A549 (cell line): ENCODE data around the gene TP73. TPM values are rescaled to one million over a fixed set of nuclear protein-coding genes. Genes with fewer than 3 reads are reported as not detected.

ENCODE experiments used
- ATAC-seq, 2 experiments: fragments of 200-7000 bp in 1 of 2; fragments of >200 bp in 1 of 2; cut with Nextera tagmentation in 1 of 2; cut with Tn5 transposase in 1 of 2; 3 replicates each; pipeline versions ENCODE4 v1.8.0 to v1.9.1; 2018 to 2020; ENCODE audit warnings: mild to moderate bottlenecking in 1 of 2, moderate library complexity in 1 of 2
- CTCF ChIA-PET: fragments of 300-600 bp; sonication (Branson Sonifier 250); formaldehyde crosslinking; extraction: SDS; loops from one replicate; lab custom pipeline; 2021; ENCODE audit warnings: antibody characterized with exemption, inconsistent platforms; lab: Yijun Ruan, JAX
- POLR2A ChIA-PET: fragments of 350-600 bp; formaldehyde crosslinking; extraction: SDS; loops from one replicate; lab custom pipeline; 2021; ENCODE audit warnings: antibody characterized with exemption, inconsistent platforms; lab: Yijun Ruan, JAX
- DNase-seq, 2 experiments: peaks; one replicate each; pipeline versions ENCODE4 v3.0.0 to v3.0.0-alpha.2; 2011 to 2016; ENCODE audit warnings: low read depth in 1 of 2, low spot score in 1 of 2
- FAIRE-seq: peaks from 2 replicates; lab custom pipeline; 2011; peaks lifted over from hg19 to GRCh38; lab: Jason Lieb, UNC
- H3K27ac ChIP-seq, 2 experiments: fragments of >200 bp; sonication (Bioruptor Twin); formaldehyde crosslinking; 3 replicates each; pipeline ENCODE4 v1.5.1; 2016 to 2017
- H3K4me1 ChIP-seq: fragments of >200 bp; sonication (Bioruptor Twin); formaldehyde crosslinking; 3 replicates; pipeline ENCODE4 v1.6.1; 2016
- H3K4me2 ChIP-seq: fragments of >200 bp; sonication (Bioruptor Twin); formaldehyde crosslinking; 3 replicates; pipeline ENCODE4 v1.6.1; 2016
- H3K4me3 ChIP-seq: fragments of >200 bp; sonication (Bioruptor Twin); formaldehyde crosslinking; 3 replicates; pipeline ENCODE4 v1.5.1; 2016
- H3K9me3 ChIP-seq: fragments of >200 bp; sonication (Bioruptor Twin); formaldehyde crosslinking; 3 replicates; pipeline ENCODE4 v1.6.1; 2016
- CHD2 ChIP-seq: fragments of 150-350 bp; IDR thresholded peaks from 2 replicates; pipeline ENCODE4 v1.6.1; 2014; ENCODE audit warnings: low read length; ENCODE audit not compliant: partially characterized antibody
- CHD4 ChIP-seq: fragments of 200-600 bp; sonication (generic); IDR thresholded peaks from 2 replicates; pipeline ENCODE4 v1.6.1; 2016; ENCODE audit warnings: antibody characterized with exemption, mild to moderate bottlenecking, borderline replicate concordance
- EHMT2 ChIP-seq: fragments of 200-600 bp; sonication (generic); IDR thresholded peaks from 2 replicates; pipeline ENCODE4 v1.6.1; 2016; ENCODE audit warnings: antibody characterized with exemption, low read depth, mild to moderate bottlenecking, moderate library complexity
- EP300 ChIP-seq, 2 experiments: fragments of >200 bp; sonication (Bioruptor Twin); formaldehyde crosslinking; IDR thresholded peaks; 2 replicates in 1 of 2; 3 replicates in 1 of 2; pipeline ENCODE4 v1.6.1; 2016 to 2017
- ESRRA ChIP-seq: fragments of 150-350 bp; IDR thresholded peaks from 2 replicates; pipeline ENCODE4 v1.6.1; 2014; ENCODE audit warnings: mild to moderate bottlenecking, low read length, borderline replicate concordance
- FOXS1 ChIP-seq: fragments of 250-450 bp; sonication (Bioruptor Pico); IDR thresholded peaks from 2 replicates; pipeline ENCODE4 v1.5.0; 2020; ENCODE audit warnings: mild to moderate bottlenecking, moderate library complexity
- HOXA7 ChIP-seq: fragments of 250-450 bp; sonication (Bioruptor Pico); IDR thresholded peaks from 2 replicates; pipeline ENCODE4 v1.5.0; 2020; ENCODE audit warnings: mild to moderate bottlenecking, moderate library complexity
- JUN ChIP-seq, 2 experiments: fragments of >200 bp; sonication (Bioruptor Twin); formaldehyde crosslinking; IDR thresholded peaks; 2 replicates in 1 of 2; 3 replicates in 1 of 2; pipeline ENCODE4 v1.6.1; 2016 to 2017
- JUNB ChIP-seq: fragments of >200 bp; sonication (Bioruptor Twin); formaldehyde crosslinking; IDR thresholded peaks from 2 replicates; pipeline ENCODE4 v1.6.1; 2016
- NR3C1 ChIP-seq: fragments of >200 bp; sonication (Bioruptor Twin); formaldehyde crosslinking; IDR thresholded peaks from 3 replicates; pipeline ENCODE4 v1.6.1; 2017
- PHF8 ChIP-seq: fragments of 200-600 bp; sonication (generic); IDR thresholded peaks from 2 replicates; pipeline ENCODE4 v1.6.1; 2016; ENCODE audit warnings: low read depth, mild to moderate bottlenecking, antibody characterized with exemption, moderate library complexity, borderline replicate concordance
- POLR2A ChIP-seq: IDR thresholded peaks from 2 replicates; pipeline ENCODE4 v1.6.1; 2012; ENCODE audit warnings: mild to moderate bottlenecking, low read length
- POLR2AphosphoS2 ChIP-seq: conservative IDR thresholded peaks from 2 replicates; pipeline ENCODE4 v1.6.1; 2012; ENCODE audit warnings: low read length, improper control_type of control experiment, inconsistent platforms
- TP53 ChIP-seq: fragments of 250-450 bp; sonication (Bioruptor Pico); IDR thresholded peaks from 2 replicates; pipeline ENCODE4 v1.5.0; 2021; ENCODE audit warnings: mild to moderate bottlenecking, moderate library complexity
- ZSCAN20 ChIP-seq: fragments of 250-450 bp; sonication (Bioruptor Pico); IDR thresholded peaks from 2 replicates; pipeline ENCODE4 v1.8.0; 2022; ENCODE audit warnings: mild to moderate bottlenecking, moderate library complexity
- WGBS: methylation state at CpG from one replicate; pipeline ENCODE4 v1.1.6; 2017; ENCODE audit errors: missing lambda C conversion rate; 5-methylcytosine and 5-hydroxymethylcytosine counted together
- polyA plus RNA-seq, 4 experiments: library from polyadenylated mRNA; depleted of rRNA in 3 of 4; stranded (reverse); fragments of >200 nt; fragmentation: RNase III in 1 of 4; extraction: RNeasy Plus Mini Kit Qiagen cat#74134 plus additional on column Dnase treatment in 1 of 4; gene quantifications; 2 replicates in 3 of 4; 3 replicates in 1 of 4; pipeline ENCODE4 v1.2.3, GENCODE V29; 2011 to 2017
- TF ChIP-seq, protein P1 (sequence below): IDR thresholded peaks from 2 replicates; pipeline ENCODE4 v1.6.1; 2012
- TF ChIP-seq, protein P2 (sequence below): IDR thresholded peaks from 2 replicates; pipeline ENCODE4 v1.6.1; 2012; ENCODE audit warnings: low read depth, borderline replicate concordance
- TF ChIP-seq, protein P3 (sequence below): IDR thresholded peaks from 2 replicates; pipeline ENCODE4 v1.6.1; 2012
- TF ChIP-seq, protein P4 (sequence below): fragments of 250-450 bp; sonication (Bioruptor Pico); IDR thresholded peaks from 2 replicates; pipeline ENCODE4 v1.5.0; 2020; ENCODE audit warnings: low read depth, mild to moderate bottlenecking, moderate library complexity
- TF ChIP-seq, protein P5 (sequence below): fragments of 450-650 bp; IDR thresholded peaks from 2 replicates; pipeline ENCODE4 v1.6.1; 2014; ENCODE audit warnings: antibody characterized with exemption
- TF ChIP-seq, protein P6 (sequence below): fragments of >200 bp; sonication (Bioruptor Twin); formaldehyde crosslinking; IDR thresholded peaks from 3 replicates; pipeline ENCODE4 v1.6.1; 2016

Gene TP73
- polyA plus RNA-seq, 2 of the 4 experiments (the other 2 are of a cell fraction), result 0.01 to 0.25 TPM

DNA sequence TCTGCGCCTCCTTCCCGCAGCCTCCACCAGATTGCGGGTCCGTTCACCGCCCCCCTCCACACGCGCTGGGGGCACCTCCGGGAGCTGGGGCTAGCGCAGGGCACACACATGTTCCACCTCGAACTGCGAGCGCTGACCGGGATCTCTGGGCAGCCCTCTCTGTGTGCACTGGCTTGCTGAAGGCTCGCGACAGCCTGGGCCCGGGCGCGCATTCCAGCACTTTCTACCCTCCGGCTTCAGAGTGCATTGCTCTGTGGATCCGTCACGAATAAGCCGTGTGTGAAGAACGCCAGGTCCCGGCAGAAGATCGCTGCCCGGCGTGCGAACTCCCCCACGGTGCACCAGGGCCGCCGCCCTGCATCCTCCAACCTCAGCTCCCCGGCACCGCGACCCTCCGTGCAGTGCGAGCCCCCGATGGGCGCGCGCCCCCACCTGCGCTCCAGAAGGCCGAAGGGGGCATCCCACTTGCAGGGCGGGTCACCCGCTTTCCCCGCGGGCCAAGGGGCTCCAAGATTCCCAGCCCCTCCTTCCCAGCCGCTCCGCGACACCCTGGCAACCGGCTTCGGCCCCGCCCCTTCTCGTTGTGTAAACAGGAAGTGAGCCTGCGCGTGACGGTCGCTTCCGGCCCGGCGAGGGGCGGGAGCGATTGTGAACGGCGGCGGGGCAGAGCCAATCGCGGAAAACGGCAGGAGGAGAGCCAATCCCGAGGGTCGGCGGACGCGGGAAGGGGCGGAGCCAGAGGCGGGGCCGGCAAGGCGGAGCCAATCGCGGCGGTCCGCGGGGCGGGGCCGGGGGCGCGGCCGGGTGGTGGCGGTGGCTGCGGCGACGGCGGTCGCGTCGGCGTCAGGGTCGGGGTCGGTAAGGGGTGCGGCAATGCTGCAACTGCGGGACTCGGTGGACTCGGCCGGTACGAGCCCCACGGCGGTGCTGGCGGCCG is 27.8 kb upstream of the TP73 start, which contains the start of gene TPRG1L:
TPRG1L (plus strand) TSS at position 816 of the 937 bp plus-strand sequence; CDS start at position 874, 58 bp downstream.
- peaks cover 6% of the 10 kb centered on the region; the same call in 1 of the 3 replicates for H3K4me1 ChIP-seq
- peak; percentile 87 to 94 for ATAC-seq

DNA sequence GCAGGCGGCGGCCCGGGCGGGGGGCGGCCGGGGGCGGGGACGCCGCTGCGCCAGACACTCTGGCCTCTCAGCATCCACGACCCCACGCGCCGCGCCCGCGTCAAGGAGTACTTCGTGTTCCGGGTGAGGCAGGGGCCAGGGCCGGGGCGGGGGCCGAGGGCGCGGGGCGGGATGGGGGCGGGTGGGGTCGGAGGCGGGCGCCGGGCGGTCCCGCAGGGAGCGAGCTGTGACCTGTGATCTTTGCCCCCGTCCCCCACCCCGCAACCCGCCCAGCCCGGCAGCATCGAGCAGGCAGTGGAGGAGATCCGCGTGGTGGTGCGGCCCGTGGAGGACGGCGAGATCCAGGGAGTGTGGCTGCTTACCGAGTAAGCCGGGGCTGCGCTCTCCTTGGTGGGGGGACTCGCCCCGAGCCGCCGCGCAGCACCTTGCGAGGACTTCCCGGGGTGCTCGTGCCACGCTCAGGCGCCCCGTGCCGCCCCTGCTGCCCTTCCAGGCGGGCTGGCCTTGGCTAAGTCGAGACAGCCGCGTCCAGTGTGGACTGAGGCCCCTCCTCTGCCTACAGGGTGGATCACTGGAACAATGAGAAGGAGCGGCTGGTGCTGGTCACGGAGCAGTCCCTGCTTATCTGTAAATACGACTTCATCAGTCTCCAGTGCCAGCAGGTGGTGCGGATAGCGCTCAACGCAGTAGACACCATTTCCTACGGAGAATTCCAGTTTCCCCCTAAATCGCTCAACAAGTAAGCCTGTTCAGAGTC is 27.0 kb upstream of the TP73 start:
- DNase-seq, result peak; percentile 36 to 37
- peak overlapping the region; percentile 87 for H3K4me2 ChIP-seq
- ATAC-seq, result peak; percentile 44 to 54; a peak in 5 of 6 replicates
- H3K9me3 ChIP-seq, result no peaks in the 10 kb centered on the region
- H3K4me3 ChIP-seq, result peak overlapping the region; percentile 92
- TF ChIP-seq, protein P1, sequence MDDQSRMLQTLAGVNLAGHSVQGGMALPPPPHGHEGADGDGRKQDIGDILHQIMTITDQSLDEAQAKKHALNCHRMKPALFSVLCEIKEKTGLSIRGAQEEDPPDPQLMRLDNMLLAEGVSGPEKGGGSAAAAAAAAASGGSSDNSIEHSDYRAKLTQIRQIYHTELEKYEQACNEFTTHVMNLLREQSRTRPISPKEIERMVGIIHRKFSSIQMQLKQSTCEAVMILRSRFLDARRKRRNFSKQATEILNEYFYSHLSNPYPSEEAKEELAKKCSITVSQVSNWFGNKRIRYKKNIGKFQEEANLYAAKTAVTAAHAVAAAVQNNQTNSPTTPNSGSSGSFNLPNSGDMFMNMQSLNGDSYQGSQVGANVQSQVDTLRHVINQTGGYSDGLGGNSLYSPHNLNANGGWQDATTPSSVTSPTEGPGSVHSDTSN, result no peak
- TF ChIP-seq JUNB, result no peak
- TF ChIP-seq TP53, result no peak
- TF ChIP-seq, protein P2, sequence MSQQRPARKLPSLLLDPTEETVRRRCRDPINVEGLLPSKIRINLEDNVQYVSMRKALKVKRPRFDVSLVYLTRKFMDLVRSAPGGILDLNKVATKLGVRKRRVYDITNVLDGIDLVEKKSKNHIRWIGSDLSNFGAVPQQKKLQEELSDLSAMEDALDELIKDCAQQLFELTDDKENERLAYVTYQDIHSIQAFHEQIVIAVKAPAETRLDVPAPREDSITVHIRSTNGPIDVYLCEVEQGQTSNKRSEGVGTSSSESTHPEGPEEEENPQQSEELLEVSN, result no peak
- no peak for TF ChIP-seq HOXA7 (CRISPR knock-in tag)
- no peak for TF ChIP-seq CHD4
- TF ChIP-seq POLR2AphosphoS2, result no peak
- no peak for TF ChIP-seq EHMT2
- TF ChIP-seq ZSCAN20, result no peak
- TF ChIP-seq, protein P3, sequence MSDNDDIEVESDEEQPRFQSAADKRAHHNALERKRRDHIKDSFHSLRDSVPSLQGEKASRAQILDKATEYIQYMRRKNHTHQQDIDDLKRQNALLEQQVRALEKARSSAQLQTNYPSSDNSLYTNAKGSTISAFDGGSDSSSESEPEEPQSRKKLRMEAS, result no peak
- no peak; a peak in 1 of 5 replicates for TF ChIP-seq JUN (IDR thresholded peaks at IDR 0.05)
- no peak for TF ChIP-seq ESRRA
- no peak for TF ChIP-seq FOXS1 (CRISPR knock-in tag)
- WGBS, result 26% methylated on average over 8 of the region's 71 CpGs
- peaks cover 6% of the 10 kb centered on the region; the same call in 1 of the 3 replicates for H3K4me1 ChIP-seq
- CTCF ChIA-PET, result interaction anchor here (7.0 kb wide), 1 partner anchor 173 kb away, joined by 102 read pairs; no protein-coding TSS in a partner anchor
- peak overlapping the region; percentile 86 to 96 for H3K27ac ChIP-seq
- POLR2A ChIA-PET, result no interaction called here
- no peak for FAIRE-seq

More for the DNA sequence above, 27.8 kb upstream of the TP73 start, which contains the start of gene TPRG1L:
- TF ChIP-seq JUN (IDR thresholded peaks at IDR 0.05) (peak in 1 of 2 experiments; percentile 54; a peak in 1 of 5 replicates), HOXA7 (CRISPR knock-in tag) (no peak), PHF8 (peak; percentile 50; the same call in 1 of the 2 replicates), NR3C1 (no peak), CHD2 (peak; percentile 23), EP300 (IDR thresholded peaks at IDR 0.05) (no peak), POLR2A (peak; percentile 63), TP53 (no peak)
- TF ChIP-seq, protein P4, sequence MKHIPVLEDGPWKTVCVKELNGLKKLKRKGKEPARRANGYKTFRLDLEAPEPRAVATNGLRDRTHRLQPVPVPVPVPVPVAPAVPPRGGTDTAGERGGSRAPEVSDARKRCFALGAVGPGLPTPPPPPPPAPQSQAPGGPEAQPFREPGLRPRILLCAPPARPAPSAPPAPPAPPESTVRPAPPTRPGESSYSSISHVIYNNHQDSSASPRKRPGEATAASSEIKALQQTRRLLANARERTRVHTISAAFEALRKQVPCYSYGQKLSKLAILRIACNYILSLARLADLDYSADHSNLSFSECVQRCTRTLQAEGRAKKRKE (CRISPR knock-in tag), result no peak
- TF ChIP-seq, protein P3, result peak; percentile 53
- TF ChIP-seq, protein P5, sequence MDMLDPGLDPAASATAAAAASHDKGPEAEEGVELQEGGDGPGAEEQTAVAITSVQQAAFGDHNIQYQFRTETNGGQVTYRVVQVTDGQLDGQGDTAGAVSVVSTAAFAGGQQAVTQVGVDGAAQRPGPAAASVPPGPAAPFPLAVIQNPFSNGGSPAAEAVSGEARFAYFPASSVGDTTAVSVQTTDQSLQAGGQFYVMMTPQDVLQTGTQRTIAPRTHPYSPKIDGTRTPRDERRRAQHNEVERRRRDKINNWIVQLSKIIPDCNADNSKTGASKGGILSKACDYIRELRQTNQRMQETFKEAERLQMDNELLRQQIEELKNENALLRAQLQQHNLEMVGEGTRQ, result peak; percentile 63
- TF ChIP-seq, protein P1, result peak; percentile 67; the same call in 1 of the 2 replicates
- TF ChIP-seq, protein P6, sequence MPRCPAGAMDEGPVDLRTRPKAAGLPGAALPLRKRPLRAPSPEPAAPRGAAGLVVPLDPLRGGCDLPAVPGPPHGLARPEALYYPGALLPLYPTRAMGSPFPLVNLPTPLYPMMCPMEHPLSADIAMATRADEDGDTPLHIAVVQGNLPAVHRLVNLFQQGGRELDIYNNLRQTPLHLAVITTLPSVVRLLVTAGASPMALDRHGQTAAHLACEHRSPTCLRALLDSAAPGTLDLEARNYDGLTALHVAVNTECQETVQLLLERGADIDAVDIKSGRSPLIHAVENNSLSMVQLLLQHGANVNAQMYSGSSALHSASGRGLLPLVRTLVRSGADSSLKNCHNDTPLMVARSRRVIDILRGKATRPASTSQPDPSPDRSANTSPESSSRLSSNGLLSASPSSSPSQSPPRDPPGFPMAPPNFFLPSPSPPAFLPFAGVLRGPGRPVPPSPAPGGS, result 0 out of 3 replicates have a peak, but pooled peaks have one; percentile 42
- DNase-seq (peak; percentile 90 to 93), FAIRE-seq (no peak)
- CTCF ChIA-PET, result interaction anchor here (5.8 to 7.0 kb wide), 2 partner anchors 134 to 172 kb away, joined by 58 to 102 read pairs; no protein-coding TSS in a partner anchor
- Histone ChIP-seq H3K9me3 (no peaks in the 10 kb centered on the region), H3K27ac (peak within 1 kb of the TSS; percentile 86 to 96), H3K4me3 (peak within 1 kb of the TSS; percentile 92), H3K4me2 (peak within 1 kb of the TSS; percentile 87)
- WGBS, result 4% methylated on average over 27 of the region's 108 CpGs
- POLR2A ChIA-PET, result no interaction called here
